ENCODE measurements around the gene XXYLT1. TPM values are rescaled to one million over a fixed set of nuclear protein-coding genes. Genes with fewer than 3 reads are reported as not detected.
"Not testable (repeated sequence)": the region's sequence is repeated elsewhere in the genome, so short reads cannot be mapped to it uniquely, and the experiment has no call there.

The XXYLT1 gene
- total and polyA plus RNA-seq, 12 donors, result 2.2 to 7.2 (median 3.6) TPM

GRCh38 chr3:195238081-195238571, 32.8 kb downstream of the XXYLT1 start:
- peaks cover 0 to 31% (median 20%) of the 10 kb centered on the region in 9 donors for H3K4me1 ChIP-seq
- H3K4me3 ChIP-seq, result no peak overlapping the region
- H3K36me3 ChIP-seq, result no peaks in the 10 kb centered on the region
- peak overlapping the region in 6 of 10 donors; percentile 13 to 64 (median 42) for H3K27ac ChIP-seq
- H3K9me3 ChIP-seq, result peaks cover 0 to 10% (median 0%) of the 10 kb centered on the region in 11 donors
- no peaks in the 10 kb centered on the region for H3K27me3 ChIP-seq
- no peak for TF ChIP-seq CTCF (IDR thresholded peaks at IDR 0.05)
- peak in 1 of 2 donors; percentile 2 for DNase-seq
- WGBS, 2 donors, result 92 to 93% methylated on average over 12 of the region's 12 CpGs
- intact Hi-C loops (cut with DNase I), result loop anchor here in 1 of 10 donors (5.0 to 10.0 kb wide), 2 partner anchors 41 to 63 kb away; no protein-coding TSS in a partner anchor
- ATAC-seq, result peak in 2 of 8 donors; percentile 6 to 9

GRCh38 chr3:195236801-195237570, 34.0 kb downstream of the XXYLT1 start:
- Histone ChIP-seq H3K27ac (no peak overlapping the region), H3K9me3 (peaks cover 0 to 10% (median 0%) of the 10 kb centered on the region in 11 donors), H3K27me3 (no peaks in the 10 kb centered on the region), H3K36me3 (no peaks in the 10 kb centered on the region), H3K4me3 (no peak overlapping the region), H3K4me1 (peaks cover 0 to 31% (median 20%) of the 10 kb centered on the region in 9 donors)
- no peak for TF ChIP-seq CTCF (IDR thresholded peaks at IDR 0.05)
- intact Hi-C loops (cut with DNase I), result loop anchor here in 1 of 10 donors (5.0 to 10.0 kb wide), 2 partner anchors 40 to 62 kb away; no protein-coding TSS in a partner anchor
- DNase-seq (peak in 1 of 2 donors; percentile 2), ATAC-seq (no peak)
- 99% methylated on average over 10 of the region's 10 CpGs for WGBS, 2 donors

GRCh38 chr3:195236076-195236798, 34.7 kb downstream of the XXYLT1 start:
- DNase-seq (peak in 1 of 2 donors; percentile 1), ATAC-seq (no peak)
- Histone ChIP-seq H3K9me3 (peaks cover 0 to 10% (median 0%) of the 10 kb centered on the region in 11 donors), H3K27me3 (no peaks in the 10 kb centered on the region), H3K4me3 (no peak overlapping the region), H3K36me3 (no peaks in the 10 kb centered on the region), H3K4me1 (peaks cover 0 to 31% (median 20%) of the 10 kb centered on the region in 9 donors), H3K27ac (no peak overlapping the region)
- 96 to 97% methylated on average over 5 of the region's 5 CpGs for WGBS, 2 donors
- TF ChIP-seq CTCF (IDR thresholded peaks at IDR 0.05), result no peak
- intact Hi-C loops (cut with DNase I), result loop anchor here in 1 of 10 donors (5.0 to 10.0 kb wide), 2 partner anchors 39 to 61 kb away; no protein-coding TSS in a partner anchor

- 98 to 100% methylated on average over 1 of the region's 1 CpG for WGBS, 2 donors
Observed at GRCh38 chr3:195230244-195230643, 40.7 kb downstream of the XXYLT1 start.

GRCh38 chr3:195228886-195229285, 42.1 kb downstream of the XXYLT1 start:
- H3K4me1 ChIP-seq, H3K4me3 ChIP-seq, ATAC-seq, H3K27me3 ChIP-seq, H3K9me3 ChIP-seq, H3K27ac ChIP-seq: not testable (repeated sequence)
- WGBS, 2 donors, result 96 to 97% methylated on average over 5 of the region's 5 CpGs
- intact Hi-C loops (cut with DNase I), result loop anchor here in 2 of 10 donors (5.0 kb wide), 2 partner anchors 77 to 92 kb away; no protein-coding TSS in a partner anchor
- DNase-seq, result peak in 1 of 2 donors; percentile 0
- peaks cover 0 to 13% (median 0%) of the 10 kb centered on the region in 9 donors for H3K36me3 ChIP-seq

More at GRCh38 chr3:195230244-195230643, 40.7 kb downstream of the XXYLT1 start:
- Histone ChIP-seq H3K36me3 (peaks cover 0 to 9% (median 0%) of the 10 kb centered on the region in 9 donors), H3K4me3 (no peak overlapping the region), H3K4me1 (no peaks in the 10 kb centered on the region), H3K27ac (no peak overlapping the region), H3K27me3 (no peaks in the 10 kb centered on the region), H3K9me3 (peaks cover 0 to 6% (median 0%) of the 10 kb centered on the region in 11 donors)
- ATAC-seq (no peak), DNase-seq (peak in 1 of 2 donors; percentile 0)
- no peak for TF ChIP-seq CTCF (IDR thresholded peaks at IDR 0.05)
- intact Hi-C loops (cut with DNase I), result loop anchor here in 1 of 10 donors (10.0 kb wide), 1 partner anchor 55 kb away; no protein-coding TSS in a partner anchor
